Measurements from ENCODE around the gene KLHL11.
"Not testable (repeated sequence)": the region's sequence is repeated elsewhere in the genome, so short reads cannot be mapped to it uniquely, and the experiment has no call there.

Gene KLHL11

GRCh38 chr17:41882756-41883155 is 17.5 kb upstream of the KLHL11 start:
- Histone ChIP-seq H3K36me3 (peaks cover 95% of the 10 kb centered on the region), H3K4me1 (no peaks in the 10 kb centered on the region), H3K27me3 (no peaks in the 10 kb centered on the region), H3K4me3 (ENCODE audit: low read depth, low read length) (no peak overlapping the region), H3K9me3 (no peaks in the 10 kb centered on the region; the same call in 1 of the 2 replicates)
- no peak for TF ChIP-seq CTCF (IDR thresholded peaks at IDR 0.05; ENCODE audit: low read depth, low read length)
- DNase-seq, result no peak

- Histone ChIP-seq H3K4me1 (no peaks in the 10 kb centered on the region), H3K9me3 (no peaks in the 10 kb centered on the region; the same call in 1 of the 2 replicates), H3K27me3 (no peaks in the 10 kb centered on the region), H3K4me3 (ENCODE audit: low read depth, low read length) (no peak overlapping the region), H3K36me3 (peaks cover 82% of the 10 kb centered on the region)
- TF ChIP-seq CTCF (IDR thresholded peaks at IDR 0.05; ENCODE audit: low read depth, low read length), result no peak
- no peak for DNase-seq
These were observed 14.9 kb upstream of the KLHL11 start for GRCh38 chr17:41880130-41880529.

GRCh38 chr17:41874293-41874670 is 9.1 kb upstream of the KLHL11 start:
- H3K4me1 ChIP-seq; H3K9me3 ChIP-seq; DNase-seq; H3K27me3 ChIP-seq; H3K4me3 ChIP-seq (ENCODE audit: low read depth, low read length): not testable (repeated sequence)
- peaks cover 87% of the 10 kb centered on the region for H3K36me3 ChIP-seq

- H3K9me3 ChIP-seq, result no peaks in the 10 kb centered on the region
- no peaks in the 10 kb centered on the region for H3K27me3 ChIP-seq
- no peaks in the 10 kb centered on the region for H3K4me1 ChIP-seq
- no peak overlapping the region for H3K4me3 ChIP-seq (ENCODE audit: low read depth, low read length)
- DNase-seq, result no peak
- H3K36me3 ChIP-seq, result peaks cover 86% of the 10 kb centered on the region
- no peak for TF ChIP-seq CTCF (IDR thresholded peaks at IDR 0.05; ENCODE audit: low read depth, low read length)
These were observed 8.5 kb upstream of the KLHL11 start for GRCh38 chr17:41873559-41874292.

- no peak for DNase-seq
- Histone ChIP-seq H3K4me3 (ENCODE audit: low read depth, low read length) (no peak overlapping the region), H3K4me1 (no peaks in the 10 kb centered on the region), H3K9me3 (no peaks in the 10 kb centered on the region), H3K27me3 (no peaks in the 10 kb centered on the region), H3K36me3 (peaks cover 78% of the 10 kb centered on the region)
- TF ChIP-seq CTCF (IDR thresholded peaks at IDR 0.05; ENCODE audit: low read depth, low read length), result no peak
These were observed 6.6 kb upstream of the KLHL11 start for GRCh38 chr17:41871789-41872188.

GRCh38 chr17:41870627-41871026 is 5.4 kb upstream of the KLHL11 start:
- peak; percentile 39 for DNase-seq
- H3K4me1 ChIP-seq, result no peaks in the 10 kb centered on the region
- peaks cover 79% of the 10 kb centered on the region for H3K36me3 ChIP-seq

More at GRCh38 chr17:41870627-41871026, 5.4 kb upstream of the KLHL11 start:
- no peak overlapping the region for H3K4me3 ChIP-seq (ENCODE audit: low read depth, low read length)
- no peak for TF ChIP-seq CTCF (IDR thresholded peaks at IDR 0.05; ENCODE audit: low read depth, low read length)
- no peaks in the 10 kb centered on the region for H3K9me3 ChIP-seq
- H3K27me3 ChIP-seq, result no peaks in the 10 kb centered on the region
